ENCODE results near the gene TSPAN9.

TSPAN9 gene

GRCh38 chr12:3250034-3250433 is 172.9 kb downstream of the TSPAN9 start:
- no peak for DNase-seq (ENCODE audit: low read depth, low spot score)

GRCh38 chr12:3250576-3250975 is 173.4 kb downstream of the TSPAN9 start:
- no peak for DNase-seq (ENCODE audit: low read depth, low spot score)

- no peak for DNase-seq (ENCODE audit: low read depth, low spot score)
Observed at GRCh38 chr12:3251067-3251466, 173.9 kb downstream of the TSPAN9 start.

- DNase-seq (ENCODE audit: low read depth, low spot score) = no peak
Observed at GRCh38 chr12:3251691-3252090, 174.5 kb downstream of the TSPAN9 start.

GRCh38 chr12:3252450-3252891 is 175.3 kb downstream of the TSPAN9 start:
- DNase-seq (ENCODE audit: low read depth, low spot score) = no peak

- no peak for DNase-seq (ENCODE audit: low read depth, low spot score)
Observed at GRCh38 chr12:3253682-3254275, 176.6 kb downstream of the TSPAN9 start.

- DNase-seq (ENCODE audit: low read depth, low spot score) = no peak
Observed at GRCh38 chr12:3255057-3255456, 177.9 kb downstream of the TSPAN9 start.

- no peak for DNase-seq (ENCODE audit: low read depth, low spot score)
Observed at GRCh38 chr12:3256103-3256631, 179.0 kb downstream of the TSPAN9 start.

GRCh38 chr12:3257411-3257810 is 180.2 kb downstream of the TSPAN9 start:
- no peak for DNase-seq (ENCODE audit: low read depth, low spot score)

GRCh38 chr12:3259973-3260372 is 182.8 kb downstream of the TSPAN9 start:
- no peak for DNase-seq (ENCODE audit: low read depth, low spot score)

- DNase-seq (ENCODE audit: low read depth, low spot score) = no peak
Observed at GRCh38 chr12:3261782-3262359, 184.7 kb downstream of the TSPAN9 start.

- no peak for DNase-seq (ENCODE audit: low read depth, low spot score)
Observed at GRCh38 chr12:3262470-3262869, 185.3 kb downstream of the TSPAN9 start.

- DNase-seq (ENCODE audit: low read depth, low spot score) = no peak
Observed at GRCh38 chr12:3263282-3263681, 186.1 kb downstream of the TSPAN9 start.

GRCh38 chr12:3263939-3264922 is 187.1 kb downstream of the TSPAN9 start:
- no peak for DNase-seq (ENCODE audit: low read depth, low spot score)

- DNase-seq (ENCODE audit: low read depth, low spot score) = no peak
Observed at GRCh38 chr12:3265406-3265805, 188.2 kb downstream of the TSPAN9 start.

GRCh38 chr12:3266638-3267037 is 189.5 kb downstream of the TSPAN9 start:
- no peak for DNase-seq (ENCODE audit: low read depth, low spot score)

- no peak for DNase-seq (ENCODE audit: low read depth, low spot score)
Observed at GRCh38 chr12:3267690-3268089, 190.5 kb downstream of the TSPAN9 start.

- no peak for DNase-seq (ENCODE audit: low read depth, low spot score)
Observed at GRCh38 chr12:3269594-3269993, 192.4 kb downstream of the TSPAN9 start.

- no peak for DNase-seq (ENCODE audit: low read depth, low spot score)
Observed at GRCh38 chr12:3271146-3271545, 194.0 kb downstream of the TSPAN9 start.

GRCh38 chr12:3271639-3272038 is 194.5 kb downstream of the TSPAN9 start:
- no peak for DNase-seq (ENCODE audit: low read depth, low spot score)

- no peak for DNase-seq (ENCODE audit: low read depth, low spot score)
Observed at GRCh38 chr12:3272958-3273357, 195.8 kb downstream of the TSPAN9 start.

GRCh38 chr12:3273409-3273853 is 196.3 kb downstream of the TSPAN9 start:
- DNase-seq (ENCODE audit: low read depth, low spot score) = no peak

Measured in activated CD4-positive, CD25-positive, alpha-beta regulatory T cell treated with anti-CD3 and anti-CD28 coated beads, Interleukin-2, amount 50 U/mL, for 16 hours (primary cell).